ENCODE results near the gene SF3B4.

GRCh38 chr1:149932474-149932873 is 4.9 kb upstream of the SF3B4 start:
- TF ChIP-seq TAF1 (IDR thresholded peaks at IDR 0.05; ENCODE audit: borderline replicate concordance, insufficient read depth, low read length) (no peak), POLR2AphosphoS5 (IDR thresholded peaks at IDR 0.05; ENCODE audit: low read depth, low read length) (no peak), SIN3A (IDR thresholded peaks at IDR 0.05; ENCODE audit: borderline replicate concordance, insufficient read depth, low read length) (no peak), REST (IDR thresholded peaks at IDR 0.05; ENCODE audit: insufficient read depth in 1 of 2, low read depth in 2 of 2, low read length in 2 of 2) (no peak)
